NCI-H1105 treated with DMSO at 0.1 percent for 48 hours (cell line): ENCODE data around the gene SLC39A10.
"Not testable (repeated sequence)": the region's sequence is repeated elsewhere in the genome, so short reads cannot be mapped to it uniquely, and the experiment has no call there.

ENCODE experiments used
- DNase-seq: peaks from one replicate; lab custom pipeline; 2025; lab: John Stamatoyannopoulos, UW

Gene SLC39A10

GRCh38 chr2:195646424-195646823 lies 10.6 kb upstream of the SLC39A10 start:
- no peak for DNase-seq

DNA sequence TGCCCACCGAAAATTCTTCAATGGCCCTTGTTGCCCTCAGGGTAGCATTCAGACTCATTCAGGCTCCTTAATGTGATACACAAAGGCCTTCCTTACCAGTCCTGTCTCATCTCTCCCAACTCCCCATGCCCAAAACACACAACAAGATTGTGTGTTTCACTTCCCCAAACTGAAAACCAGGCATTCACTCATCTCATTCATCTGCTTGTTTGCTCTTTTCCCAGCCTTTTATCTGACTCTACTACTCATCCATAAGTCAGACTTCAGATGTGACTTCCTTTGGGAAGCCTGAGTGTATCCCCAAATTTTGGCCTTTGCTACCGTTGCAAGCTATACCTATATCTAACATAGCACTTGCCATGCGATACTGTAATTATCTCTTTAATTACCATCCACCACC lies 9.7 kb upstream of the SLC39A10 start:
- DNase-seq = no peak

GRCh38 chr2:195648370-195648769 lies 8.7 kb upstream of the SLC39A10 start:
- DNase-seq = not testable (repeated sequence)

- DNase-seq = no peak
These were observed 8.2 kb upstream of the SLC39A10 start for GRCh38 chr2:195648787-195649186.

DNA sequence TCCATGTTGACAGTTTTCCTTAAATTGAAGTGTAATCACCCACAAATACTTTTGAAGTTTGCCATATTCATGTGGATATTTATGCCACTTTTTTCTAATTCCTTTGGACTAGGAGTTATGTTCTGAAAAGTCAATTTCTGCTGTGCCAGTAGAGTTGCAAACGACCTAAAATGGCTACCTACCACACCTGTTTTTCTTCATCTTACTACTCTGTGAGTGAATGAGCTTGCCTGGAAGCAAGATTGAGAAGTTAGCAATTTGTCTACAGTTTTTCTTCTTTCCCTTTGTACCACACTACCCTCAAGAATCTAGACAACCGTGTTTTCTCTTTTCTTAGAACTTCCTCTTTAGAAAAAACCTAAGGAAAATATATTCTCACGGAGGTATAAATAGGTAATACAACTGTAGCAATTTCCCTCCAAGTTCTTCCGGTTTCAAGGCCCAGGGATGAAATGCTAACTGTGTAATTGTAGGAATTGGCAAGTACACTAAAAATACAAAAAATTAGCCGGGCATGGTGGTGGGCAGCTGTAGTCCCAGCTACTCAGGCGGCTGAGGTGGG lies 7.3 kb upstream of the SLC39A10 start:
- DNase-seq = no peak

GRCh38 chr2:195651046-195651445 lies 6.0 kb upstream of the SLC39A10 start:
- DNase-seq = no peak

GRCh38 chr2:195652911-195653310 lies 4.1 kb upstream of the SLC39A10 start:
- no peak for DNase-seq

DNA sequence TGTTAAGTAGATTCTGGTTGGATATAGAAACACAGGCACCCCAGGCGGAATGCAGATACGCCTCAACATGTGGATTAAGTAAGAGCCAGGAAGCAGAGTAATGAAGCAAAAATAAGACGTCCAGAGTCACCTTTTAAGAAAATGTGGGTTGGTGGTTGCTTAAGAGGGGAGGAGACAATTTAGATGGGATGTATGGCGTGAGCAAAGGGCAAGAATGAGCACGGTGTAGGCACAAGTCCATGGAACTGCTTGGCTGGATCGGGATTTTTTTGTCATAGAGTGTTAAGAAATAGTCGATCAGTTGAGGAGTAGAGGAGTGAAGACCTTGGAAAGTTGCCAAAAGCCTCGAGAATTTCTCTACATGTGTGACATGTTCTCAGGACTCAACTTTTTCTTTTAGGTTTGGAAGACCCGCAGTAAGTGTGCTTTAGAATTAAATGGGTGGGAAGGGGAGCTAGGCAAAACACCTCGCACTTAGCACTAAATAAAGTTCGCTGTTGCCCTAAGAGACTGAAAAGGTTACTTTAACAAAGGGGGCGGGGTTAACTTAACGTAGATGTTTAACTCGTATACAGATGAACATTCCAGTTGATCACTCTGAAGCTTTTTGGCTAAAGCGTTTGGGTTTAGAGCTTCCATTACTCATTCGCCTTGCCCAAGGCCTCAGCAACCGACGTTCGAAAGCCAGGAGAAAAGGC lies 716 bp upstream of the SLC39A10 start:
- DNase-seq = peak; percentile 28

DNA sequence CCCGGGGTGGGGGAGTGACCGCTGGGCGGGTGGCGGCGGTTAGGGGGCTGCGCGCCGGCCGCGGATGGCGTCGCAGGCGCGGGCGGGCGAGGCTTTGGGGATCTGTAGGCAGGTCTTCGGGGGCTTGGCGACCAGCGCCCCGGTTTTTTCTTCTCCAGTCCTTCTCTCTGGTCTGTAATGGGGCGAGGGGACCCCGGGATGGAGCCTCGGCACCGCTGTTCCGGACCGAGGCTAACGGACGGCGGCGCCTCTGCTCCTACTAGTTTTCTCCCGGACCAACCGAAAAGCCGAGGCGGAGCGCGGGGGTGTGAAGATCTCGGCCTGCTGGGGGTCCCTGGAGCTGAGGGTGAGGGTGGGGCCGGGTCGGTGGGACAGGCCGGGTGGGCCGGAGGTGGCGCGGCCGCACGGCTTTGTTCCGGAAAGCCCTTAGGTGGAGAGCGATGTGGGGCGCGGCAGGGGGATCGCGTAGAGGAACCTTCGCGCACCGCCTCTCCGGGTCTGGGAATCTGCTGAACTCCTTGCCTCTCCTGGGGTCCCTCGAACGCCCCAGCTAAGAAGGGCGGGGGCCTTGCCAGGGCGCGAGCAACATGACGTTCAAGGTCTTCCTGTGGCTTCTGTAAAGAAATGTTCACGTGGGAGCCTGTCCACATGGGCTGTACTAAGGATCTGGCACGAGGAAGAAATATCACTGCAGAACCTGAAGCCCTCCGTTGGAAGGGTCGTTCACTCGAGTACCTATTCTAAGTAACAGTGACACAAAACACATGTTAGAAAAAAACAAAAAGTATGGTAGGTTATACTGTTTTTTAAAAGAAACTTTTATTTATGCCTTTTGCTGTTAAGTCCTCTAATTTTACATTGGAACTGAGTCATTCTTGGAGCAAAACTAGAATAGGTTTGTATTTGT lies 861 bp downstream of the SLC39A10 start:
- DNase-seq = peak; percentile 56

- peak; percentile 42 for DNase-seq
These were observed 1.5 kb downstream of the SLC39A10 start for GRCh38 chr2:195658541-195658890.

GRCh38 chr2:195659114-195659513 lies 2.1 kb downstream of the SLC39A10 start:
- peak; percentile 12 for DNase-seq

DNA sequence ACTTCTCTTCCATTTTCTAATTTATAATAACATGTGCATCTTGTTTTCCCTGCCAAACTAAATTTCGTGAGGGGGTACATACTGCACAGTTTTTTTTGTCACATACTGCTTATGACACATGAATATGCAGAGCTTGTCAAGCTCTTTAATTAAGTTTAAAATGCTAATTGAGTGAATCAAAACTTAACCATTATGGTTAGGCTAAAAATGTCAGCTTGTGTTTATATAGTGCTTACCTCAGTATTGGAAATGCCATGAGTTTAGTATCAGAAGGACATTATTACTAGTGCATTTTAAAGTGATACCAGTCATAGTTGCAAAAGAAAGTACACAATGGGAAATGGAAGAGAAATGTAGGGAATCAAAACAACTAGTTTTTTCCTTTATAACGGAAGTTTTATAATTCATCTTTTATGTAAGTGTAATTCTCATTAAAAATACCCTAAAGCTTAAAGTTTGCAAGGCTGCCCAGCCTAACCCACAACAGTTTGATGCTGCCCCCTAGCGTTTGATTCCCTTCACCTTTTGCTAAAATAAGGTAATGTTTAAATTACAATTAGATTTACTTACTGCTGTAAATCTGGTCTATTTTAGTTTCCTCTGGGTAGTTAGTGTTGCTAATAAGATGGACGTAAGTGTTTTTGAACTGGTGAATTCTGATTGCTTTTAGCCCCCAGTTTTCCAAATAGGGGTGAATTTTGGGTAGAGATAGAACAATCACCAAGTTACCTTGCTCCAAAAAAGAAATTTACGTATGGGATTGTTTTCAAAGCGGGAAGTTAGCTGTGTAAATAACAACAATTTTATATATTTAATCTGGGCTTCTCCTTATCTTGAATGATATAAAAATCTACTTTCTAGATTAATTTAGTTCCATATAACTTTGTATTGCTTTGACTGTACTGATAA lies 3.2 kb downstream of the SLC39A10 start:
- DNase-seq = peak; percentile 45

- DNase-seq = no peak
These were observed 5.1 kb downstream of the SLC39A10 start for GRCh38 chr2:195662138-195662537.

- DNase-seq = no peak
These were observed 6.0 kb downstream of the SLC39A10 start for GRCh38 chr2:195663007-195663406.

GRCh38 chr2:195664528-195664927 lies 7.5 kb downstream of the SLC39A10 start:
- no peak for DNase-seq

- DNase-seq = not testable (repeated sequence)
These were observed 8.1 kb downstream of the SLC39A10 start for GRCh38 chr2:195665153-195665552.

- DNase-seq = no peak
These were observed 9.2 kb downstream of the SLC39A10 start for GRCh38 chr2:195666113-195666712.

DNA sequence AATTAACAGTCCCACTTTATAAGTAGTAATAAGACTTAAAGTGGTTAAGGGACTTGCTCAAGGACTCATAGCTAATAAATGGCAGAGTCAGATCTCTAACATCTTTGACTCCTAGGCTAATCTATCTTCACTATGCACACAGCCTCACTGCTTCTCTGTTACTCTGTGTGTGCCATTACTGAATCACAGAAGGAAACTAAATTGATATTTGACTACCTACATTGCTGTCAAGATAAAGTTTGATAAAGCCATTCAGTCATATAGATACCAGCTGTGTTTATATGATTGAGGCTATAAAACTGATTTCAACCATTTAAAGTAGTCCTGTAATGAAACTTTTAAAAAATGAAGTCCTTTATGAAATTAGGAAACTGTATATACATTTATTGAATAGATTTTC lies 10.9 kb downstream of the SLC39A10 start:
- no peak for DNase-seq

GRCh38 chr2:195670191-195670590 lies 13.2 kb downstream of the SLC39A10 start:
- no peak for DNase-seq

- no peak for DNase-seq
These were observed 14.5 kb downstream of the SLC39A10 start for GRCh38 chr2:195671563-195671962.

DNA sequence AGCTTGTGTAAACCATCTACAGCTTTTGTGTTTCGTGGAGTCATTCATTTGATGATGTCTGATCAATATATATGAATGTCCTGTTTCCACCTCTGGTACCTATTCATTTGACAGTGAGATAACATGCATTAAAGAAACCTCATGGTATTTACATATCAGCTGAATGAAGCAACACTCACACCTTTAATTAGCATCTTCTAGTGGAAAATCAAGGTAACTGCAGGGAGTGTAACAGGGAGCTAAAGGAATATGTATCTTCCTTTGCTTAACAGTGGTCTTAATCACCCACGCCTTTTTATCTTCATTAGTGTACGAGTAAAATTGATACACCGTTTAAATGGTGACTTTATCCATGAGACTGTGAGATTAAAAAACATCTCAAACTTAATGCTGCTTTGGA lies 15.6 kb downstream of the SLC39A10 start:
- no peak for DNase-seq
